ENCODE results near the gene TERC.
A peak's percentile ranks its signal among the peaks of the same experiment; 100 is the strongest.

TERC gene

DNA sequence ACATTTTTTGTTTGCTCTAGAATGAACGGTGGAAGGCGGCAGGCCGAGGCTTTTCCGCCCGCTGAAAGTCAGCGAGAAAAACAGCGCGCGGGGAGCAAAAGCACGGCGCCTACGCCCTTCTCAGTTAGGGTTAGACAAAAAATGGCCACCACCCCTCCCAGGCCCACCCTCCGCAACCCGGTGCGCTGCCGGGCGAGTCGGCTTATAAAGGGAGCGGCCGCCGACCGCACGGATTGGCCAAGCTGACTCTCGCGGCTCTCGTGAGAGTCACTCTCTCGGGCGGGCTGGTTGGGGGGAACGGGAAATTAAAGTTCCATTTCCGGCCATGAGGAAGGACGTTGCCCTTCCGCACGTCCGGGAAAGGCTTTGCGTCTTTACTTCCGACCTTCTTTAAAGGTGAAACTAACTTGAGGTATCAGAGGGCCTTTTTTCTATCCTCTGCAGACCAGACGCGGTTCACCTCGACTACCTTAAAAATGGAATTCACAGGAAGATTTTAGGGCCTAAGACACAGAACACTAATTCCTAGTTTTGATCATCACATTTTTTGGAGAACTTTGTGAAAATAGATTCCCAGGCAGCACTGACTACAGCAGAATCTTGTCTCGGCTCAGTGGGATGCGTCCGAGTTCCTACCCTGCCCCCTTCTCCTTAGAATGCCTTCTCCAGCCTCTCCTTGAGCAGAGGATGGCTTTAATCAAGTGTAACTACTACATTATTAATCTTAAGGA, at the start of gene TERC:
TERC (minus strand) TSS at position 179 of the 731 bp plus-strand sequence.
- DNase-seq = peak; percentile 87

- DNase-seq = no peak
These were observed 49.1 kb upstream of the TERC start for GRCh38 chr3:169813757-169814517.

- DNase-seq = no peak
These were observed 48.4 kb upstream of the TERC start for GRCh38 chr3:169813278-169813677.

DNA sequence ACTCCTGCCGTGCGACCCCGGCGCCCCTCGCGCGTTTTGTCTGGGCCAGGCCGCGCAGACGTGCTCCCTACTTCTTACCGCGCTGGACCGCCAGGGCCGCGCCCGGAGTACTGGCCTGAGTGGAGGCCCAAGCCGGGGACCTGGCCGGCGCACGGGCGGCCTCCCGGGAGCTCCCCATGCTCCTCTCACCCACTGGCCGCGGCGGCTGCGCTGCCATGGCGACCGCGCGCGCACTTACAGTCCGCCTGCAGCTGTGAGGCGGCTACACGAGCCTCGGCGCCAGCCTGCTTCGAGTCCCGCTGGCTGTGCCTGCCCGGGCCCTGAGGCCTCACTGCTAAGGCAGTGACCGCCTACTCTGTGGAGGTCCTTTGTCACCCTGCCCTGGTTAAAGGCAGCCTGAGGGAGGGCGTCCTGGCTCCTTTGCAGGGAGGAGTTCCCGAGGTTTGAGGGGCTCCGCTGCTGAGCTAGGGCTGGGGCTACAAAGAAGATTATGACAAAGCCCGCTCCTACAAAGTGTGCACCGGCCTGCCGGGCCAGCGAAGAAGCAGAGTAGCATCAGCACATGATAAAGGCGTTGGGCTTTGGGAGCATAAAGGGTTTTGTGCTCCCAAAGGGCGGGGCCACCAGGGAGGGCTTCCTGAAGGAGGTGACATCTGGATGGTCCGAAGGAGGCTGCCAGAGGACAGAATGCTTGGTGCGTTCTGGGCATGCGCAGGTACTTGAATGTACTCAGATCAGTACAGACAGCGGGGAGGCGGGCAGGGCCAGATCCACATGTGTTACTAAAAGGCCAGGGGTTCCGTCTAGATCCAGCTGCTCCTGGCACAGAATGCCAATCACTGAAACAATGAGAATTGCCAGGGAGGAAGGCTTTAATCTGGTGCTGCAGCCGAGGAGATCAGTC, 47.7 kb upstream of the TERC start, which contains the start of the genes LRRC34 and LRRIQ4:
LRRC34 (minus strand) TSS at position 573 of the 904 bp plus-strand sequence; CDS start at position 217, 356 bp downstream.
LRRIQ4 (plus strand) TSS at position 539 of the 904 bp plus-strand sequence. CDS start 9,052 bp downstream, outside the sequence.
- no peak for DNase-seq

DNA sequence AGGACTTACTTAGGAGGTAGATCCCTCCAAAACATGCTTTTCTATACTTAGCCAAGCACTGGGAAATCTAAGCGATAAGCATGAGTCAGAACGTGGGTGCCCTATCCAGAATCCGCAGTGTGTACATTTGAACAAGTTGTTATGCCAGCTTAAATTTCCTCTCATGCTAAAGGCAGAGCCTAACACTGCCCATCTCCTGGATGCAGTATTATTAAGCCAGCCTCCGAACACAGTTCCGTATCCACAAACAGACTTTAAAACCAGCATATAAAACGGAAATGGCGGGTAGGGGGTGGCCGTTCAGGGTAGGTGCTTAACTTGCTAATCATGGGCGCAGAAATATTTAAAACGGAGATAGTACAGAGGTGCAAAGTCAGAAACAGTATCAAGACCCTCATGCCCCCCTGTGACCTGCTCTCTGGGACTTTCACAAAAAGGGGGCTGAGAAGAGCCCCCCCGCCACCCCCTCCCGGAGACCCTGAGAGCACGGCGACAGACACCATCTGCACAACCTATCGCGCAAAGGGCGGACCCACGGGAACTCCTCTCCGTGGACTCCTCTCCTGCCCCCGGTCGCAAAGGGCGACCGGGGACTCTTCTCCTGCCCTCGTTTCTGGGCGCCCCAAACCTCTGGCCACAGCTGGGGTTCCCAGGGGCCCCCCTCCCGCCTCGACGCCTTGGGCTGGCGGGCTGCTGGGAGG, 46.9 kb upstream of the TERC start:
- no peak for DNase-seq

DNA sequence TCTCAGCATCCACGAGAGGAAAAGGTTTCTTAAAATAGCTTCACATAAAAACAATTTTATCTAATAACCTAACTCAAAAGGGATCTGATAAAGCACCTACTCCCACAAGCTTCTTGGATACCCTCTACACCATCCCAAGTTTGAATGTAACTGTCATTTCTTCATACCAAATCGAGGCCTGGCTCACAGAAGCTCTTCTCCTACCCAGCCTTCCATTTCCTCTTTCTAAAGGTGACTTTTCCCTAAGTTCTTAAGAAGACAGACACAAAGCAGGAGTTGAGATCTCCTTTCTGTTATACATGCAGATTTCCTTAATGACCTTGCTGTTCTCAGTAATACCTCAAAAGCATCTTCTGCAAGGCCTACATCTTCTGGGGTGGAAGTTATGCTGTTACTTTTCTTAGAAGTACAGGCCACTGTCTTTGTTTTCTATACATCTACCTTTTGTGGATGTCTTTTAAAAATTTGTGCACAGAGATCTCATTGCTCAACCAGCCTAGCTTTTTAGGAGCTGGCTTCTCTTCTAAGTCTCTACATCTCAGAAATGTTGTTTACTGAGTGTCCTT, 44.5 kb upstream of the TERC start:
- no peak for DNase-seq

GRCh38 chr3:169804681-169805080, 39.8 kb upstream of the TERC start:
- no peak for DNase-seq

- no peak for DNase-seq
These were observed 27.5 kb upstream of the TERC start for GRCh38 chr3:169792359-169792758.

DNA sequence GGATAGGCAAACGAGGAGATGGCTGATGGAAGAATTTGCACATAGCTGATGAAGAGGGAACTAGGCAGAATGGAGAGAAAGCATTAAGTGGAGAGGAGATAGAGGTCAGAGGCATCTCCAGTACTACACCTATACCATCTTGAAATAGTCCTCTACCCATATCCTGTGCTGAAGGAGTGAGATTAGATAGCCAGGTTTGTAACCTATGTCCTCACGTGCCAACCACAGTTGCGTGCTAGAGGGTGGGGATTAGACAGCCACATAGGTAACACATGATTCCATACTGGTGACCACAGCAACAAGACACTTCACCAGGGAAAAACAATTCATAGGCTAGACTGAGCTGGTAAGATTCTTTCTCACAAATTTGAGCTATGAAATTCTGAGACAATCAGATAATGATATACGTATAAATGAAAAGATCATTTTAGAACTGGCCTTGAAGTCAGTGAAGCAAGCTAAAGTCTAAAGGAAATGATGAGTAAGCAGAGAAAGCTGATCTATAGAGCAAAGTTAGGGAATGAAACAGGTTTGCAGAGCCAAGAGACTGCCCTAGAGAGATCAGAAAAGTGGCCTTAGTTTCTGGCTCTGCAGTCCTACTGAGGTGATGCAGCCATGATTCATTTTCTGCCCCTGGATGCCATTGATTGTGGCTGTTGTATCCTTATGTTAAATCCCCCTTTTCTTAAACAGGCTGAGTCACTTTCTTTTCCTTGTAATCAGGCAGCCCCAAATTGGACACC, 26.0 kb upstream of the TERC start:
- no peak for DNase-seq

DNA sequence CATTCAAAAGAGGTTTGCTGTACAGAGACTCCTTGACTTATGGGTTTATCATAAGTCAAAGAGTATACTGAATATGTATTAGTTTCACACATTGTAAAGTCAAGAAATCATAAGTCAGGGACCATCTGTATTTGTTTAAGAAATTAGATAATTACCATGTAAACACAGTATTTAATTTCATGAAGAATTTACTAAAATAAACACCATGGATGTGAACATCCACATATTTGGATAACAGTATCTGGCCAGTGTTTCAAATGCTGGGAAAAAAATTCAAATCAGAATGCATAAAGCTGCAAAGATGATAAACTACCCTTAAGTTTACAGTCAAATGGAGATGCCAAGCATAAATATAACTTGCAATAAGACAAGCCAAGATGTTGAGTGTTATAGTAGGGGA, 25.4 kb upstream of the TERC start:
- no peak for DNase-seq

DNA sequence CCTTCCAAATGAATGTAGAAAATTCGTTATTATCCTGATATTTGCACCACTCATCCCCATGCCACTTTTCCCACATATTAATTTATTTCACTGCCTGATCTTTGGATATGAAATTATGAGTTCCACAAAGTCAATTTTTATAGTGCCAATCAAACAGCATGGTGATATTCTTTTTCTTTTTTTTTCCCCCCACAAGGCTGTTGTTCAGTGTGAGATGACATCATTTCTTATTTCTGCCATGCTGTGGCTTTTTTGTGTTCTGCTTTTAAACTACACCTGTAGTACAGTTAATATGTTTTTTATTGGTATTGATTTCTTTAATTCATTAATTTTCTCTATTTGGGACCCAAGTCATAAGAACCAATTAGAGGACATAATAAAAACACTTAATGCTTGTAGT, 22.9 kb upstream of the TERC start:
- DNase-seq = no peak

- no peak for DNase-seq
These were observed 22.3 kb upstream of the TERC start for GRCh38 chr3:169787120-169787519.

DNA sequence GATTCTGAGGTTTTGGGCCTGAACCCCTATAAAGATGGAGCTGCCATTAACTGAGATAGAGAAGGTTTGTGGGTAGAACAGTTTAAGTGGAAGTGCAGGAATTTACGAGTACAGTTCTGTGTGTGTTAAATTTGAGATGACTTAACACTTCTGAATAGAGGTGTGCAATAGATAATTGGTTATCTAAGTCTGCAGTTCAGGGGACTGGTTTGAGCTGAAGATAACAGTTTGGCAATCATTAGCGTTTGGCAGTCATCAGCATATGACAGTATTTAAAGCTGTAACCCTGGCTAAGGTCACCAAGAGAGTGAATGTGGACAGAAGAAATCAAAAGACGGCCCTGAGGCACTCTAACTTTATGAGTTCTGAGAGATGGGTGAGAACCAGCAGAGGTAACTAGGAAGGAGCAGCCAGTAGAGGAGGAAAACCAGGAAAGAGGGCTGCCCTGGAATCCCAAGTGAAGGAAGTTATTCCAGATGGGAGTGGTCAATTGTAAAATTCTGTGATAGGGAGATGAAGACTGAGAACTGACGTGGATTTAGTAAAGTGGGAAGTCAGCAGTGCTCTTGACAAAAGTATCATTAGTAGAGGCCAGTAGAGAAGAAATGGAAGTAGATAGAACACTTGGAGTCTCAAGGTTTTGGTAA, 16.5 kb upstream of the TERC start:
- DNase-seq = no peak

GRCh38 chr3:169780742-169781141, 15.9 kb upstream of the TERC start:
- DNase-seq = no peak

DNA sequence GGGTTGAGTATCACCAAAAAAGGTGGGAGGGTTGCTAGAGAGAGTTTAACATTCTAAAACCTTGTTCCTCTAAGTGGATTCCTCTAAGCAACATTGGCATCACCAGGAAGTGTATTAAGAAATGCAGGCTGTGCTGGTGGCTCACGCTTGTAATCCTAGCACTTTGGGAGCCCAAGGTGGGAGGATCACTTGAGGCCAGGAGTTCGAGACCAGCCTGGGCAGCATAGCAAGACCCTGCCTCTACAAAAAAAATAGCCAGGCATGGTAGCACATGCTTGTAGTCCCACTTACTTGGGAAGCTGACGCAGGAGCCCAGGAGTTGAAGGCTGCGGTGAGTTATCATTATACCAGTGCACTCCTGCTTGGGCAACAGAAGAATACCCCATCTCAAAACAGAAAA, 13.0 kb upstream of the TERC start:
- no peak for DNase-seq

DNA sequence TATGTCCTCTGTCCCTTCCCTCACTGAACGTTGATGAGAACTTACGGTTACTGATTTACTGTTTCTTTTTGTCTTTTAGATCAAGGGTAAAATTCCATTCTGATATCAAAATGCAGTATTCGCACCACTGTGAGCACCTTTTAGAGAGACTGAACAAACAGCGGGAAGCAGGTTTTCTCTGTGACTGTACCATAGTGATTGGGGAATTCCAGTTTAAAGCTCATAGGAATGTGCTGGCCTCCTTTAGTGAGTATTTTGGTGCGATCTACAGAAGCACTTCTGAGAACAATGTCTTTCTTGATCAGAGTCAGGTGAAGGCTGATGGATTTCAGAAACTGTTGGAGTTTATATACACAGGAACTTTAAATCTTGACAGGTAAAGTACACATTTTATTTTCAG, 9.3 kb upstream of the TERC start:
- DNase-seq = no peak

DNA sequence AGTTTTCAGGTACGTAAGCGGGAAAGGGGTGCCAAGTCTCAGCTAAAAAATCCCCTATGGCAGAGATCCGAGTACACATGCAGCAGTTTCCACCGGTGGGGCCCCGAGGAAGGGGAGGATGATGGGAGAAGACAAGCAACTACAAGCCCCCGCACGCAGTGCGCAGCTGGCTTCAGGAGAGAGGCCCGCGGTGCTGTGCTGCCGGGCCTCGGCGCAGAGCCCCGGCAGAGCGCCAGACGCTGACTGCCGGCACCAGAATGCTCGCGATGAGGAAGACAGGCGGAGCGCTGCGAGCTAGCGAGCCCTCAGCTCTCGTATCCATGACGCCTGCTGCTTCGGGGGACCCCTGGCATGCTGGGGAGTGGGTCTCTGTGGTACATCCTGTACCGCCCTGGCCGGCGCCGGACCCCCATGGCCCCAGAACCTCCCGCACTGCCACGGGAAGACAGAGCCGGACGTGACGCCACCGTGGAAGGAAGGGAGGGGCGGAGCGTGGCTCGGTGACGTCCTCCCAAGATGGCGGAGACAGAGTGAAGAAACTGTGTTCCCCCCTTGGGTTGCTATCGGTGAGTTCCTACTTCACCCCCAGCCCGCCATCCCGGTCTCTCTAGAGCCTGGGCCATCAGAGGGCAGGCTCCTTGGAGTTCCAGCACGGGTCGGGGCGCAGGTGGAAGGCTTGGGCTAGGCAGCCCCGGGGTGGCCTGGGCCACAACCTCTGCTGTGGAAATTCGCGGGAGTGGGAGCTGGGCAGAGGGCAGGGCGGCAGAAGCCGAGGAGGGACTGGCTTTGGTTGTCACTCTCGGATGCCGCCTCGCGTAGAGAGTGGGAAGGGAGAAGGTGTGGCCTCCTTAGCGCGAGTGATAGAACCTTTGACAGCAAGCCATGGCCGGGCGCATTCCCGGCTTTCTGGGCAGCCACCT, 8.3 kb upstream of the TERC start, which contains the start of gene MYNN:
MYNN (plus strand) TSS at position 500 of the 920 bp plus-strand sequence. CDS start 900 bp downstream, outside the sequence.
- DNase-seq = peak; percentile 79

GRCh38 chr3:169772305-169772896, 7.5 kb upstream of the TERC start:
- DNase-seq = peak; percentile 35

All from T1000 (cell line).